GM19395 (cell line): ENCODE measurements around the gene HS6ST3.
"Not testable (repeated sequence)": the region's sequence is repeated elsewhere in the genome, so short reads cannot be mapped to it uniquely, and the experiment has no call there.

Source experiments
- ATAC-seq: cut with Tn5 transposase; IDR thresholded peaks from one replicate; pipeline ENCODE4 v1.9.1; 2021; ENCODE audit warnings: mild to moderate bottlenecking, moderate library complexity; ENCODE audit not compliant: unreplicated experiment

HS6ST3 gene

GRCh38 chr13:96524398-96525020 is 434.6 kb downstream of the HS6ST3 start:
- ATAC-seq, result not testable (repeated sequence)

GRCh38 chr13:96525715-96526114 is 435.8 kb downstream of the HS6ST3 start:
- ATAC-seq, result no peak

GRCh38 chr13:96527497-96527896 is 437.6 kb downstream of the HS6ST3 start:
- ATAC-seq, result no peak

GRCh38 chr13:96532804-96533203 is 442.9 kb downstream of the HS6ST3 start:
- no peak for ATAC-seq

- no peak for ATAC-seq
Measured at GRCh38 chr13:96533408-96533807, 443.5 kb downstream of the HS6ST3 start.

GRCh38 chr13:96539791-96540190 is 449.9 kb downstream of the HS6ST3 start:
- ATAC-seq, result no peak

GRCh38 chr13:96540670-96541069 is 450.8 kb downstream of the HS6ST3 start:
- no peak for ATAC-seq

- no peak for ATAC-seq
Measured at GRCh38 chr13:96542986-96543385, 453.1 kb downstream of the HS6ST3 start.

GRCh38 chr13:96544957-96545356 is 455.1 kb downstream of the HS6ST3 start:
- no peak for ATAC-seq

GRCh38 chr13:96546463-96546862 is 456.6 kb downstream of the HS6ST3 start:
- ATAC-seq, result no peak

GRCh38 chr13:96551546-96551945 is 461.6 kb downstream of the HS6ST3 start:
- ATAC-seq, result no peak

- no peak for ATAC-seq
Measured at GRCh38 chr13:96552559-96552958, 462.7 kb downstream of the HS6ST3 start.

- ATAC-seq, result no peak
Measured at GRCh38 chr13:96553796-96554195, 463.9 kb downstream of the HS6ST3 start.

- ATAC-seq, result no peak
Measured at GRCh38 chr13:96573563-96573962, 483.7 kb downstream of the HS6ST3 start.

GRCh38 chr13:96575423-96576320 is 485.8 kb downstream of the HS6ST3 start:
- ATAC-seq, result no peak

GRCh38 chr13:96581741-96582140 is 491.8 kb downstream of the HS6ST3 start:
- ATAC-seq, result no peak

- no peak for ATAC-seq
Measured at GRCh38 chr13:96615252-96615651, 525.3 kb downstream of the HS6ST3 start.

- no peak for ATAC-seq
Measured at GRCh38 chr13:96617528-96617927, 527.6 kb downstream of the HS6ST3 start.

GRCh38 chr13:96621634-96622183 is 531.8 kb downstream of the HS6ST3 start:
- no peak for ATAC-seq

- ATAC-seq, result no peak
Measured at GRCh38 chr13:96629331-96629730, 539.4 kb downstream of the HS6ST3 start.

GRCh38 chr13:96632536-96633320 is 542.8 kb downstream of the HS6ST3 start:
- ATAC-seq, result no peak
